Gastroesophageal sphincter (tissue), 4 donors: Measurements from ENCODE around the gene JMY. TPM values are rescaled to one million over a fixed set of nuclear protein-coding genes. Genes with fewer than 3 reads are reported as not detected.
A peak's percentile ranks its signal among the peaks of the same experiment; 100 is the strongest.

Source experiments
- ATAC-seq: fragments of 150-250 bp; one replicate; pipeline ENCODE4 v1.9.1; 2016; ENCODE audit warnings: mild to moderate bottlenecking, moderate library complexity
- H3K27ac ChIP-seq, 4 donors: fragments of 200-600 bp; sonication (generic) in 3 of 4; 1 replicate in 3 of 4; 2 replicates in 1 of 4; pipeline ENCODE4 v1.5.1; 2016 to 2019
- H3K27me3 ChIP-seq: fragments of 200-600 bp; sonication (generic); one replicate; pipeline ENCODE4 v1.5.1; 2019
- H3K36me3 ChIP-seq, 2 donors: fragments of 200-600 bp; sonication (generic); one replicate each; pipeline ENCODE4 v1.5.1; 2019; ENCODE audit warnings: control low read depth in 1 of 2
- H3K4me1 ChIP-seq, 3 donors: fragments of 200-600 bp; sonication (generic); 1 replicate in 2 of 3; 2 replicates in 1 of 3; pipeline ENCODE4 v1.5.1; 2016 to 2019; ENCODE audit warnings: control low read depth in 2 of 3
- H3K4me3 ChIP-seq, 2 donors: fragments of 200-600 bp; sonication (generic); one replicate each; pipeline ENCODE4 v1.5.1; 2019; ENCODE audit warnings: mild to moderate bottlenecking in 1 of 2, moderate library complexity in 1 of 2
- H3K9me3 ChIP-seq, 3 donors: fragments of 200-600 bp; sonication (generic); one replicate each; pipeline ENCODE4 v1.5.1; 2017 to 2019; ENCODE audit warnings: control low read depth in 2 of 3
- CTCF ChIP-seq, 4 experiments: fragments of 200-600 bp in 2 of 4; fragments of 450-650 bp in 2 of 4; sonication (generic) in 1 of 4; IDR thresholded peaks; one replicate each; pipeline ENCODE4 v1.5.1; 2017 to 2019; ENCODE audit warnings: antibody characterized with exemption in 4 of 4, mild to moderate bottlenecking in 2 of 4, moderate library complexity in 2 of 4
- EP300 ChIP-seq: sonication (generic); formaldehyde crosslinking; IDR thresholded peaks from one replicate; pipeline ENCODE4 v1.6.1; 2017; ENCODE audit warnings: antibody characterized with exemption, mild to moderate bottlenecking
- POLR2A ChIP-seq, 2 donors: fragments of 450-650 bp; IDR thresholded peaks; one replicate each; pipeline ENCODE4 v1.6.1; 2017; ENCODE audit warnings: antibody characterized with exemption in 2 of 2, mild to moderate bottlenecking in 2 of 2, moderate library complexity in 1 of 2
- POLR2AphosphoS5 ChIP-seq: sonication (generic); formaldehyde crosslinking; IDR thresholded peaks from one replicate; pipeline ENCODE4 v1.6.1; 2017; ENCODE audit warnings: antibody characterized with exemption
- WGBS, 2 donors: methylation state at CpG; one replicate each; pipeline ENCODE4 v1.1.5; 2018; ENCODE audit warnings: low coverage in 1 of 2; 5-methylcytosine and 5-hydroxymethylcytosine counted together
- total RNA-seq, 4 donors: library from RNA; depleted of rRNA; stranded (reverse); fragments of >200 nt; gene quantifications; one replicate each; pipeline ENCODE4 v1.1.0, GENCODE V29; 2016

Gene JMY
- total RNA-seq, 4 donors from 2014 or later = 33.1 to 54.2 (median 46.5) TPM

- ATAC-seq = no peak
- no CpG with 5 or more reads among the region's 5 CpGs for WGBS, 2 donors
- no peaks in the 10 kb centered on the region for H3K27me3 ChIP-seq
- H3K4me3 ChIP-seq = no peak overlapping the region
- H3K9me3 ChIP-seq = no peaks in the 10 kb centered on the region
- H3K36me3 ChIP-seq = no peaks in the 10 kb centered on the region
- H3K4me1 ChIP-seq = no peaks in the 10 kb centered on the region
- TF ChIP-seq CTCF (IDR thresholded peaks at IDR 0.05) = no peak
- no peak for TF ChIP-seq EP300
- no peak for TF ChIP-seq POLR2A (IDR thresholded peaks at IDR 0.05)
- no peak for TF ChIP-seq POLR2AphosphoS5
- peak overlapping the region in 3 of 4 donors; percentile 33 to 58 (median 42) for H3K27ac ChIP-seq
These were observed 10.5 kb upstream of the JMY start for GRCh38 chr5:79225441-79225840.

- Histone ChIP-seq H3K36me3 (no peaks in the 10 kb centered on the region), H3K27ac (no peak overlapping the region), H3K4me1 (no peaks in the 10 kb centered on the region), H3K9me3 (no peaks in the 10 kb centered on the region), H3K27me3 (no peaks in the 10 kb centered on the region), H3K4me3 (no peak overlapping the region)
- TF ChIP-seq CTCF (IDR thresholded peaks at IDR 0.05) (no peak), POLR2A (IDR thresholded peaks at IDR 0.05) (no peak), POLR2AphosphoS5 (no peak), EP300 (no peak)
- 84 to 87% methylated on average over 3 of the region's 4 CpGs for WGBS, 2 donors
- ATAC-seq = no peak
These were observed 8.4 kb upstream of the JMY start for GRCh38 chr5:79227484-79228025.

- no peak overlapping the region for H3K4me3 ChIP-seq
These were observed 6.4 kb upstream of the JMY start for GRCh38 chr5:79229357-79230174.

GRCh38 chr5:79235261-79235633 lies 684 bp upstream of the JMY start:
- Histone ChIP-seq H3K36me3 (no peaks in the 10 kb centered on the region), H3K27me3 (no peaks in the 10 kb centered on the region), H3K4me3 (peak overlapping the region; percentile 91 to 95), H3K27ac (peak overlapping the region; percentile 79 to 98 (median 96)), H3K9me3 (no peaks in the 10 kb centered on the region), H3K4me1 (peaks cover 0 to 33% (median 4%) of the 10 kb centered on the region in 3 donors)
- WGBS, 2 donors = 9 to 26% methylated on average over 2 of the region's 2 CpGs
- ATAC-seq = no peak
- TF ChIP-seq CTCF (IDR thresholded peaks at IDR 0.05) (no peak), EP300 (no peak), POLR2AphosphoS5 (no peak), POLR2A (IDR thresholded peaks at IDR 0.05) (no peak)

More at GRCh38 chr5:79229357-79230174, 6.4 kb upstream of the JMY start:
- Histone ChIP-seq H3K27me3 (no peaks in the 10 kb centered on the region), H3K4me1 (peaks cover 0 to 1% (median 0%) of the 10 kb centered on the region in 3 donors), H3K27ac (no peak overlapping the region), H3K36me3 (no peaks in the 10 kb centered on the region), H3K9me3 (no peaks in the 10 kb centered on the region)
- WGBS, 2 donors = 80 to 86% methylated on average over 4 to 6 of the region's 10 CpGs
- ATAC-seq = no peak
- TF ChIP-seq EP300 (no peak), POLR2A (IDR thresholded peaks at IDR 0.05) (no peak), CTCF (IDR thresholded peaks at IDR 0.05) (no peak), POLR2AphosphoS5 (no peak)
